Measurements from ENCODE around the gene DTX4.
A peak's percentile ranks its signal among the peaks of the same experiment; 100 is the strongest.

DTX4 gene

DNA sequence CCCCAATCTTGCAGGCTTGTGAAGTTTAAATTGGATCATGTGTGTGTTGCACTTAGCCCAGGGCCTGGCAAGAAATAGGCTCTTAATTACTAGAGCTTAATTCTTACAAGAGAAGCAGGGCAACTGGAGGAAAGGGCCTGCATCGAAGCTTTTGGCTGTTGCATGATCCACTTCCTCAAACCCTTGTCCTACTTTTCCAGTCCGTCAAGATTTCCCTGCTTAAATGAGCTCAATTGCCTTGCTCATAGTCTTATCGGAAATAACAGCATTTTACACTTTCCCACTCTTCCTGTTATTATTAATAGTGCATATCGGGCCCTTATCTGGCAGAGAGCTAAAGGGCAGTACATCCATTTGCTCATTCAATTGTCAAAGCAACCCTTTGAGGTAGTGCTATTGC is 18.1 kb downstream of the DTX4 start:
- Histone ChIP-seq H3K4me1 (ENCODE audit: control insufficient read depth in 1 of 2, insufficient read depth in 2 of 2, low read length in 2 of 2) (peaks cover 65 to 69% of the 10 kb centered on the region in 2 donors), H3K27me3 (ENCODE audit: control insufficient read depth in 1 of 2, insufficient read depth in 2 of 2, low read length in 2 of 2) (no peaks in the 10 kb centered on the region), H3K9ac (ENCODE audit: low read depth in 1 of 2, low read length in 2 of 2) (no peak overlapping the region), H3K27ac (ENCODE audit: low read depth, low read length) (no peak overlapping the region), H3K9me3 (ENCODE audit: control insufficient read depth in 1 of 2, low read length in 2 of 2) (no peaks in the 10 kb centered on the region), H3K36me3 (ENCODE audit: control insufficient read depth in 1 of 2, insufficient read depth in 2 of 2, low read length in 2 of 2) (peaks cover 29 to 48% of the 10 kb centered on the region in 2 donors), H3K4me3 (ENCODE audit: low read depth in 1 of 2, low read length in 2 of 2) (peak overlapping the region in 1 of 2 donors; percentile 1)

- peak overlapping the region in 1 of 2 donors; percentile 10 for H3K4me3 ChIP-seq (ENCODE audit: low read depth in 1 of 2, low read length in 2 of 2)
- H3K36me3 ChIP-seq (ENCODE audit: control insufficient read depth in 1 of 2, insufficient read depth in 2 of 2, low read length in 2 of 2): peaks cover 40 to 59% of the 10 kb centered on the region in 2 donors
- peaks cover 55 to 58% of the 10 kb centered on the region in 2 donors for H3K4me1 ChIP-seq (ENCODE audit: control insufficient read depth in 1 of 2, insufficient read depth in 2 of 2, low read length in 2 of 2)
- no peak overlapping the region for H3K27ac ChIP-seq (ENCODE audit: low read depth, low read length)
- H3K27me3 ChIP-seq (ENCODE audit: control insufficient read depth in 1 of 2, insufficient read depth in 2 of 2, low read length in 2 of 2): no peaks in the 10 kb centered on the region
- H3K9me3 ChIP-seq (ENCODE audit: control insufficient read depth in 1 of 2, low read length in 2 of 2): no peaks in the 10 kb centered on the region
- no peak overlapping the region for H3K9ac ChIP-seq (ENCODE audit: low read depth in 1 of 2, low read length in 2 of 2)
Observed at GRCh38 chr11:59191095-59191494, 19.2 kb downstream of the DTX4 start.

DNA sequence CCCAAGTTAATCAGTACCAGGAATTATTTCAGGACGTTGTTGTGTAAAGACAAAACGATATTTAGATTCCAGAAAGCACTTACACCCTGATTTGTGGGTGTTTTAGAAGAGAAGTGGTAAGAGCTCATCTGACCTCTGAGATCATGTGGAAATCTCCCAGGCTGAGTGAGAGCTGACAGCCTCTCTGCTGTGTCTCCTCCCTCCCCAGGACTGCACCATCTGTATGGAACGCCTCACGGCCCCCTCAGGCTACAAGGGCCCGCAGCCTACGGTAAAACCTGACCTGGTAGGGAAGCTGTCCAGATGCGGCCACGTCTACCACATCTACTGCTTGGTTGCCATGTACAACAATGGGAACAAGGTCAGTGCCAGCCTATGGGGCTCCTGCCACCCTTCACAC is 20.0 kb downstream of the DTX4 start:
- Histone ChIP-seq H3K4me1 (ENCODE audit: control insufficient read depth in 1 of 2, insufficient read depth in 2 of 2, low read length in 2 of 2) (peaks cover 47 to 50% of the 10 kb centered on the region in 2 donors), H3K36me3 (ENCODE audit: control insufficient read depth in 1 of 2, insufficient read depth in 2 of 2, low read length in 2 of 2) (peaks cover 48 to 67% of the 10 kb centered on the region in 2 donors), H3K9me3 (ENCODE audit: control insufficient read depth in 1 of 2, low read length in 2 of 2) (no peaks in the 10 kb centered on the region), H3K9ac (ENCODE audit: low read depth in 1 of 2, low read length in 2 of 2) (no peak overlapping the region), H3K27me3 (ENCODE audit: control insufficient read depth in 1 of 2, insufficient read depth in 2 of 2, low read length in 2 of 2) (no peaks in the 10 kb centered on the region), H3K4me3 (ENCODE audit: low read depth in 1 of 2, low read length in 2 of 2) (no peak overlapping the region), H3K27ac (ENCODE audit: low read depth, low read length) (no peak overlapping the region)

DNA sequence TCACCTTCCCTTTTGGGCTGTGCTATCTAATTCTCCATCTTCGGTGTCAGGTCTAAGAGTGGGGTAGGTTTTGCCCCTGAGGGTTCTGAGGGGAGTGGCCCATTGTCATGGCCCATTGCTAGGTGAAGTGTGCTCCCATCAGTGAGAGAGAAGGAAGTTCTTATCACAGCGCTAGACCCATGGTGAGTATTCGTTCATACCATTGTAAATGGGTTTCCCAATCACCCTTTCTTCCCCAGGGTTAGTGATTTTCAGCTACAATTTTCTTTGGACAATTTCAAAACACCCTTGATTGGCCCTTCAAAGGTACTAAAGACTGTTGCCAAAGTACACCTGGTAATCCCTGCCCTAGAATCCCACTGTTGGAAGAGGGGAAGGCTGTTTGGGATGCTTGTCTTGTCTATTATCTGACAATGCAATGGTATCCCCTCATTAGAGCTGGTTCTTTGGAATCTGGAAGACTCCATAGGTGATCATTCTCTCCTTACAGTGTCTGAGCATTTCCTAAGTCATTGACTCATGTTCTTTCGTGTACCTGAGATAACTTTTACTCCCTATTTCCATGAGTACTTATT is 20.6 kb downstream of the DTX4 start:
- Histone ChIP-seq H3K27me3 (ENCODE audit: control insufficient read depth in 1 of 2, insufficient read depth in 2 of 2, low read length in 2 of 2) (no peaks in the 10 kb centered on the region), H3K9ac (ENCODE audit: low read depth in 1 of 2, low read length in 2 of 2) (no peak overlapping the region), H3K36me3 (ENCODE audit: control insufficient read depth in 1 of 2, insufficient read depth in 2 of 2, low read length in 2 of 2) (peaks cover 50 to 74% of the 10 kb centered on the region in 2 donors), H3K4me3 (ENCODE audit: low read depth in 1 of 2, low read length in 2 of 2) (no peak overlapping the region), H3K27ac (ENCODE audit: low read depth, low read length) (no peak overlapping the region), H3K4me1 (ENCODE audit: control insufficient read depth in 1 of 2, insufficient read depth in 2 of 2, low read length in 2 of 2) (peaks cover 40 to 45% of the 10 kb centered on the region in 2 donors), H3K9me3 (ENCODE audit: control insufficient read depth in 1 of 2, low read length in 2 of 2) (no peaks in the 10 kb centered on the region)

GRCh38 chr11:59193587-59194130 is 21.7 kb downstream of the DTX4 start:
- Histone ChIP-seq H3K9me3 (ENCODE audit: control insufficient read depth in 1 of 2, low read length in 2 of 2) (no peaks in the 10 kb centered on the region), H3K9ac (ENCODE audit: low read depth in 1 of 2, low read length in 2 of 2) (no peak overlapping the region), H3K27me3 (ENCODE audit: control insufficient read depth in 1 of 2, insufficient read depth in 2 of 2, low read length in 2 of 2) (no peaks in the 10 kb centered on the region), H3K36me3 (ENCODE audit: control insufficient read depth in 1 of 2, insufficient read depth in 2 of 2, low read length in 2 of 2) (peaks cover 50 to 75% of the 10 kb centered on the region in 2 donors), H3K4me1 (ENCODE audit: control insufficient read depth in 1 of 2, insufficient read depth in 2 of 2, low read length in 2 of 2) (peaks cover 33 to 39% of the 10 kb centered on the region in 2 donors), H3K4me3 (ENCODE audit: low read depth in 1 of 2, low read length in 2 of 2) (no peak overlapping the region), H3K27ac (ENCODE audit: low read depth, low read length) (no peak overlapping the region)

GRCh38 chr11:59195586-59195985 is 23.7 kb downstream of the DTX4 start:
- H3K27ac ChIP-seq (ENCODE audit: low read depth, low read length): no peak overlapping the region
- no peak overlapping the region for H3K9ac ChIP-seq (ENCODE audit: low read depth in 1 of 2, low read length in 2 of 2)
- peaks cover 49 to 79% of the 10 kb centered on the region in 2 donors for H3K36me3 ChIP-seq (ENCODE audit: control insufficient read depth in 1 of 2, insufficient read depth in 2 of 2, low read length in 2 of 2)
- H3K4me1 ChIP-seq (ENCODE audit: control insufficient read depth in 1 of 2, insufficient read depth in 2 of 2, low read length in 2 of 2): peaks cover 14 to 20% of the 10 kb centered on the region in 2 donors
- H3K9me3 ChIP-seq (ENCODE audit: control insufficient read depth in 1 of 2, low read length in 2 of 2): no peaks in the 10 kb centered on the region
- H3K4me3 ChIP-seq (ENCODE audit: low read depth in 1 of 2, low read length in 2 of 2): no peak overlapping the region
- no peaks in the 10 kb centered on the region for H3K27me3 ChIP-seq (ENCODE audit: control insufficient read depth in 1 of 2, insufficient read depth in 2 of 2, low read length in 2 of 2)

- Histone ChIP-seq H3K4me1 (ENCODE audit: control insufficient read depth in 1 of 2, insufficient read depth in 2 of 2, low read length in 2 of 2) (peaks cover 4 to 13% of the 10 kb centered on the region in 2 donors), H3K4me3 (ENCODE audit: low read depth in 1 of 2, low read length in 2 of 2) (no peak overlapping the region), H3K9ac (ENCODE audit: low read depth in 1 of 2, low read length in 2 of 2) (no peak overlapping the region), H3K36me3 (ENCODE audit: control insufficient read depth in 1 of 2, insufficient read depth in 2 of 2, low read length in 2 of 2) (peaks cover 47 to 85% of the 10 kb centered on the region in 2 donors), H3K9me3 (ENCODE audit: control insufficient read depth in 1 of 2, low read length in 2 of 2) (no peaks in the 10 kb centered on the region), H3K27ac (ENCODE audit: low read depth, low read length) (no peak overlapping the region), H3K27me3 (ENCODE audit: control insufficient read depth in 1 of 2, insufficient read depth in 2 of 2, low read length in 2 of 2) (no peaks in the 10 kb centered on the region)
Observed at GRCh38 chr11:59196777-59197176, 24.8 kb downstream of the DTX4 start.

DNA sequence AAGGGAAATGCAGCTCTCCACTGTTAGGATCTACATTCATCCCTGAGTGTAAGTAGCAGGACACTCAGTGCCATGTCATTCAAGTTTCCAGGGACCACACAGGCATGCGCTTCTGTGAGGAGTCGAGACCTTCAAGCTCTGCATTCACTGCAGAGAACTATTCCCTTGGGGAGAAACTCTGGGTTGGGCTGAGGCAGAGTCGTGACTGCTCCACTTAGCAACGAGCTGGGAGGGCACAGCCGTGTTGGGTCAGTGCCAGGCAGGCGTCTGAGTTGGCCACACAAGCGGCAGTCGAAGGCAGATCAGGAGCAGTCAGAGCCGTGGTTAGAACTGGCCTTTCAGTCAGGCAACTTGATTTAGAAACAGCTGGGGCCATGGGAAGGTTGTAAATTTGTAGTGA is 26.1 kb downstream of the DTX4 start:
- H3K36me3 ChIP-seq (ENCODE audit: control insufficient read depth in 1 of 2, insufficient read depth in 2 of 2, low read length in 2 of 2): peaks cover 39 to 85% of the 10 kb centered on the region in 2 donors
- H3K27ac ChIP-seq (ENCODE audit: low read depth, low read length): no peak overlapping the region
- no peak overlapping the region for H3K4me3 ChIP-seq (ENCODE audit: low read depth in 1 of 2, low read length in 2 of 2)

GRCh38 chr11:59198726-59199125 is 26.8 kb downstream of the DTX4 start:
- Histone ChIP-seq H3K4me3 (ENCODE audit: low read depth in 1 of 2, low read length in 2 of 2) (no peak overlapping the region), H3K9ac (ENCODE audit: low read depth in 1 of 2, low read length in 2 of 2) (no peak overlapping the region), H3K27ac (ENCODE audit: low read depth, low read length) (no peak overlapping the region), H3K36me3 (ENCODE audit: control insufficient read depth in 1 of 2, insufficient read depth in 2 of 2, low read length in 2 of 2) (peaks cover 41 to 79% of the 10 kb centered on the region in 2 donors), H3K9me3 (ENCODE audit: control insufficient read depth in 1 of 2, low read length in 2 of 2) (no peaks in the 10 kb centered on the region), H3K4me1 (ENCODE audit: control insufficient read depth in 1 of 2, insufficient read depth in 2 of 2, low read length in 2 of 2) (peaks cover 4 to 12% of the 10 kb centered on the region in 2 donors), H3K27me3 (ENCODE audit: control insufficient read depth in 1 of 2, insufficient read depth in 2 of 2, low read length in 2 of 2) (no peaks in the 10 kb centered on the region)

More for the DNA sequence above, 26.1 kb downstream of the DTX4 start:
- no peak overlapping the region for H3K9ac ChIP-seq (ENCODE audit: low read depth in 1 of 2, low read length in 2 of 2)
- H3K27me3 ChIP-seq (ENCODE audit: control insufficient read depth in 1 of 2, insufficient read depth in 2 of 2, low read length in 2 of 2): no peaks in the 10 kb centered on the region
- H3K9me3 ChIP-seq (ENCODE audit: control insufficient read depth in 1 of 2, low read length in 2 of 2): no peaks in the 10 kb centered on the region
- peaks cover 4 to 12% of the 10 kb centered on the region in 2 donors for H3K4me1 ChIP-seq (ENCODE audit: control insufficient read depth in 1 of 2, insufficient read depth in 2 of 2, low read length in 2 of 2)

GRCh38 chr11:59199546-59200422 is 27.9 kb downstream of the DTX4 start:
- no peak overlapping the region for H3K27ac ChIP-seq (ENCODE audit: low read depth, low read length)
- no peaks in the 10 kb centered on the region for H3K9me3 ChIP-seq (ENCODE audit: control insufficient read depth in 1 of 2, low read length in 2 of 2)
- H3K4me3 ChIP-seq (ENCODE audit: low read depth in 1 of 2, low read length in 2 of 2): no peak overlapping the region
- no peak overlapping the region for H3K9ac ChIP-seq (ENCODE audit: low read depth in 1 of 2, low read length in 2 of 2)
- H3K4me1 ChIP-seq (ENCODE audit: control insufficient read depth in 1 of 2, insufficient read depth in 2 of 2, low read length in 2 of 2): peaks cover 4 to 12% of the 10 kb centered on the region in 2 donors
- peaks cover 46 to 80% of the 10 kb centered on the region in 2 donors for H3K36me3 ChIP-seq (ENCODE audit: control insufficient read depth in 1 of 2, insufficient read depth in 2 of 2, low read length in 2 of 2)
- no peaks in the 10 kb centered on the region for H3K27me3 ChIP-seq (ENCODE audit: control insufficient read depth in 1 of 2, insufficient read depth in 2 of 2, low read length in 2 of 2)
